H9 (cell line): Measurements from ENCODE around the gene MYBBP1A. TPM values are rescaled to one million over a fixed set of nuclear protein-coding genes. Genes with fewer than 3 reads are reported as not detected.

Source experiments
- DNase-seq: peaks from one replicate; pipeline ENCODE4 v3.0.0-alpha.2; 2017
- H2AFZ ChIP-seq: one replicate; pipeline ENCODE4 v1.6.1; 2013; ENCODE audit warnings: mild to moderate bottlenecking, low read length, control low read depth, moderate library complexity
- H2AK5ac ChIP-seq: 2 replicates; pipeline ENCODE4 v1.6.1; 2013; ENCODE audit warnings: low read length, control low read depth, mixed read lengths; ENCODE audit not compliant: insufficient read length
- H2BK120ac ChIP-seq: one replicate; pipeline ENCODE4 v1.6.1; 2013; ENCODE audit warnings: low read depth, mild to moderate bottlenecking, low read length, control low read depth, inconsistent platforms; ENCODE audit not compliant: poor library complexity, severe bottlenecking
- H2BK12ac ChIP-seq: 2 replicates; pipeline ENCODE4 v1.6.1; 2013; ENCODE audit warnings: low read length, control low read depth, mixed read lengths, low read depth; ENCODE audit not compliant: insufficient read length
- H2BK15ac ChIP-seq: 2 replicates; pipeline ENCODE4 v1.6.1; 2013; ENCODE audit warnings: low read depth, low read length, control low read depth
- H2BK20ac ChIP-seq: one replicate; pipeline ENCODE4 v1.6.1; 2013; ENCODE audit warnings: low read depth, mild to moderate bottlenecking, low read length, control low read depth, inconsistent platforms; ENCODE audit not compliant: poor library complexity, severe bottlenecking
- H2BK5ac ChIP-seq: 2 replicates; pipeline ENCODE4 v1.6.1; 2013; ENCODE audit warnings: low read length, control low read depth, mixed read lengths; ENCODE audit not compliant: insufficient read length
- H3K14ac ChIP-seq: 2 replicates; pipeline ENCODE4 v1.6.1; 2013; ENCODE audit warnings: low read length, control low read depth; ENCODE audit not compliant: insufficient read depth
- H3K18ac ChIP-seq: 2 replicates; pipeline ENCODE4 v1.6.1; 2013; ENCODE audit warnings: low read depth, mild to moderate bottlenecking, mixed read lengths, low read length, control low read depth; ENCODE audit not compliant: insufficient read length
- H3K23ac ChIP-seq: 2 replicates; pipeline ENCODE4 v1.6.1; 2013; ENCODE audit warnings: low read length, control low read depth, mixed read lengths, low read depth; ENCODE audit not compliant: insufficient read length
- H3K23me2 ChIP-seq: 2 replicates; pipeline ENCODE4 v1.6.1; 2013; ENCODE audit warnings: low read depth, mild to moderate bottlenecking, mixed read lengths, low read length, control low read depth; ENCODE audit not compliant: insufficient read length, poor library complexity, severe bottlenecking
- H3K27ac ChIP-seq: 2 replicates; pipeline ENCODE4 v1.5.1; 2013; ENCODE audit warnings: low read length, control low read depth, mixed read lengths, low read depth; ENCODE audit not compliant: insufficient read length
- H3K27me3 ChIP-seq: 2 replicates; pipeline ENCODE4 v1.6.1; 2013; ENCODE audit warnings: low read length, control low read depth, inconsistent platforms; ENCODE audit not compliant: insufficient read depth
- H3K4ac ChIP-seq: 2 replicates; pipeline ENCODE4 v1.6.1; 2013; ENCODE audit warnings: low read depth, mild to moderate bottlenecking, control low read depth, inconsistent platforms, low read length, moderate library complexity
- H3K4me1 ChIP-seq: 2 replicates; pipeline ENCODE4 v1.6.1; 2013; ENCODE audit warnings: low read length, control low read depth, inconsistent platforms; ENCODE audit not compliant: insufficient read depth
- H3K4me2 ChIP-seq: 2 replicates; pipeline ENCODE4 v1.6.1; 2013; ENCODE audit warnings: low read length, control low read depth, mixed read lengths; ENCODE audit not compliant: insufficient read length, insufficient read depth
- H3K56ac ChIP-seq: 2 replicates; pipeline ENCODE4 v1.6.1; 2013; ENCODE audit warnings: low read depth, mild to moderate bottlenecking, mixed read lengths, low read length, control low read depth; ENCODE audit not compliant: insufficient read length
- H3K79me1 ChIP-seq: 2 replicates; pipeline ENCODE4 v1.6.1; 2013; ENCODE audit warnings: low read depth, mild to moderate bottlenecking, moderate library complexity, low read length, control low read depth, inconsistent platforms; ENCODE audit not compliant: insufficient read depth, poor library complexity, severe bottlenecking
- H3K79me2 ChIP-seq: 2 replicates; pipeline ENCODE4 v1.6.1; 2013; ENCODE audit warnings: low read length, control low read depth, inconsistent platforms; ENCODE audit not compliant: insufficient read depth
- H3K9ac ChIP-seq: 2 replicates; pipeline ENCODE4 v1.6.1; 2013; ENCODE audit warnings: low read length, control low read depth, mixed read lengths; ENCODE audit not compliant: insufficient read length; ENCODE audit errors: extremely low read depth
- H3K9me3 ChIP-seq: one replicate; pipeline ENCODE4 v1.6.1; 2013; ENCODE audit warnings: low read depth, low read length, inconsistent platforms; ENCODE audit not compliant: control insufficient read depth
- H3T11ph ChIP-seq: one replicate; pipeline ENCODE4 v1.6.1; 2013; ENCODE audit warnings: mild to moderate bottlenecking, low read length, control low read depth, inconsistent platforms
- H4K20me1 ChIP-seq: one replicate; pipeline ENCODE4 v1.6.1; 2013; ENCODE audit not compliant: control insufficient read depth, insufficient read length, insufficient read depth
- H4K5ac ChIP-seq: 2 replicates; pipeline ENCODE4 v1.6.1; 2013; ENCODE audit warnings: low read depth, mild to moderate bottlenecking, mixed read lengths, low read length, control low read depth; ENCODE audit not compliant: insufficient read length
- H4K8ac ChIP-seq: replicated peaks from 2 replicates; pipeline ENCODE4 v1.6.1; 2013; ENCODE audit warnings: low read length, control low read depth, mixed read lengths, low read depth; ENCODE audit not compliant: insufficient read length
- H4K91ac ChIP-seq: 2 replicates; pipeline ENCODE4 v1.6.1; 2013; ENCODE audit warnings: low read depth, mild to moderate bottlenecking, moderate library complexity, mixed read lengths, low read length, control low read depth; ENCODE audit not compliant: insufficient read length
- H3K27ac Mint-ChIP-seq, 3 experiments: 2 replicates in 2 of 3; 3 replicates in 1 of 3; pipeline ENCODE4 v1.8.0; 2020 to 2021; ENCODE audit warnings: mixed read lengths in 3 of 3, mild to moderate bottlenecking in 1 of 3, moderate library complexity in 1 of 3
- H3K27me3 Mint-ChIP-seq: 2 replicates; pipeline ENCODE4 v1.8.0; 2021; ENCODE audit warnings: low read depth, mild to moderate bottlenecking, moderate library complexity, mixed read lengths
- H3K36me3 Mint-ChIP-seq, 3 experiments: 2 replicates in 2 of 3; 3 replicates in 1 of 3; pipeline ENCODE4 v1.8.0; 2020 to 2021; ENCODE audit warnings: low read depth in 3 of 3, mixed read lengths in 3 of 3; ENCODE audit not compliant: insufficient read depth in 1 of 3
- H3K4me1 Mint-ChIP-seq, 2 experiments: 2 replicates each; pipeline ENCODE4 v1.8.0; 2020; ENCODE audit warnings: mixed read lengths in 2 of 2
- H3K4me3 Mint-ChIP-seq, 2 experiments: 2 replicates in 1 of 2; 3 replicates in 1 of 2; pipeline ENCODE4 v1.8.0; 2020 to 2021; ENCODE audit warnings: mild to moderate bottlenecking in 2 of 2, mixed read lengths in 2 of 2, moderate library complexity in 1 of 2
- H3K9me3 Mint-ChIP-seq, 2 experiments: 2 replicates in 1 of 2; 3 replicates in 1 of 2; pipeline ENCODE4 v1.8.0; 2020; ENCODE audit warnings: mild to moderate bottlenecking in 2 of 2, mixed read lengths in 2 of 2, moderate library complexity in 1 of 2
- WGBS: extraction: QIAGEN DNeasy Blood & Tissue Kit; methylation state at CpG from one replicate; pipeline ENCODE4 v1.1.7; 2013; ENCODE audit warnings: missing lambda C conversion rate, low lambda C conversion rate, mixed read lengths; ENCODE audit not compliant: insufficient read length; ENCODE audit errors: extremely low coverage; 5-methylcytosine and 5-hydroxymethylcytosine counted together
- total RNA-seq: library from RNA; stranded (reverse); gene quantifications from 2 replicates; pipeline ENCODE4 v1.2.1, GENCODE V29; 2021
- TF ChIP-seq, protein P1 (sequence below): fragments of 200-600 bp; sonication (generic); conservative IDR thresholded peaks from 3 replicates; pipeline ENCODE4 v1.8.0; 2021; ENCODE audit warnings: antibody characterized with exemption, mild to moderate bottlenecking

Gene MYBBP1A
- total RNA-seq, 1 experiment from 2014 or later = 181 TPM

- no peak overlapping the region for H3K27ac ChIP-seq
- H3K79me1 ChIP-seq = no peaks in the 10 kb centered on the region
- no peak overlapping the region; the same call in 1 of the 2 replicates for H3K14ac ChIP-seq
- no CpG with 5 or more reads among the region's 10 CpGs for WGBS
- H3K18ac ChIP-seq = no peak overlapping the region
- H3K23ac ChIP-seq = no peak overlapping the region
- no peaks in the 10 kb centered on the region for H3K79me2 ChIP-seq
- no peak overlapping the region for H3K56ac ChIP-seq
- TF ChIP-seq, protein P1, sequence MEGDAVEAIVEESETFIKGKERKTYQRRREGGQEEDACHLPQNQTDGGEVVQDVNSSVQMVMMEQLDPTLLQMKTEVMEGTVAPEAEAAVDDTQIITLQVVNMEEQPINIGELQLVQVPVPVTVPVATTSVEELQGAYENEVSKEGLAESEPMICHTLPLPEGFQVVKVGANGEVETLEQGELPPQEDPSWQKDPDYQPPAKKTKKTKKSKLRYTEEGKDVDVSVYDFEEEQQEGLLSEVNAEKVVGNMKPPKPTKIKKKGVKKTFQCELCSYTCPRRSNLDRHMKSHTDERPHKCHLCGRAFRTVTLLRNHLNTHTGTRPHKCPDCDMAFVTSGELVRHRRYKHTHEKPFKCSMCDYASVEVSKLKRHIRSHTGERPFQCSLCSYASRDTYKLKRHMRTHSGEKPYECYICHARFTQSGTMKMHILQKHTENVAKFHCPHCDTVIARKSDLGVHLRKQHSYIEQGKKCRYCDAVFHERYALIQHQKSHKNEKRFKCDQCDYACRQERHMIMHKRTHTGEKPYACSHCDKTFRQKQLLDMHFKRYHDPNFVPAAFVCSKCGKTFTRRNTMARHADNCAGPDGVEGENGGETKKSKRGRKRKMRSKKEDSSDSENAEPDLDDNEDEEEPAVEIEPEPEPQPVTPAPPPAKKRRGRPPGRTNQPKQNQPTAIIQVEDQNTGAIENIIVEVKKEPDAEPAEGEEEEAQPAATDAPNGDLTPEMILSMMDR = no peak
- Mint-ChIP-seq H3K9me3 (no peaks in the 10 kb centered on the region; a peak in 1 of 5 replicates), H3K27ac (no peak overlapping the region; a peak in 2 of 7 replicates), H3K4me1 (peaks cover 7 to 20% of the 10 kb centered on the region in 2 experiments), H3K36me3 (no peaks in the 10 kb centered on the region), H3K27me3 (peaks cover 26% of the 10 kb centered on the region), H3K4me3 (no peak overlapping the region)
- no peak overlapping the region for H2AK5ac ChIP-seq
- DNase-seq = no peak
- H3K4me1 ChIP-seq = no peaks in the 10 kb centered on the region
- H4K20me1 ChIP-seq = no peaks in the 10 kb centered on the region
- no peak overlapping the region for H2AFZ ChIP-seq
- no peak overlapping the region for H2BK12ac ChIP-seq
- H3K9ac ChIP-seq = no peak overlapping the region
- no peak overlapping the region for H4K91ac ChIP-seq
- H3K27me3 ChIP-seq = no peaks in the 10 kb centered on the region
- H3K23me2 ChIP-seq = no peaks in the 10 kb centered on the region
- H3T11ph ChIP-seq = no peak overlapping the region
- no peak overlapping the region for H2BK20ac ChIP-seq
- no peaks in the 10 kb centered on the region for H3K9me3 ChIP-seq
- no peak overlapping the region for H4K8ac ChIP-seq
- no peak overlapping the region for H2BK120ac ChIP-seq
- no peak overlapping the region for H3K4me2 ChIP-seq
- H4K5ac ChIP-seq = no peak overlapping the region
- no peak overlapping the region for H2BK15ac ChIP-seq
- H3K4ac ChIP-seq = no peak overlapping the region
- H2BK5ac ChIP-seq = no peak overlapping the region
Measured at GRCh38 chr17:4511199-4511932, 43.8 kb downstream of the MYBBP1A start.
